Natural killer cell (primary cell): ENCODE results near the gene BTBD7. TPM values are rescaled to one million over a fixed set of nuclear protein-coding genes. Genes with fewer than 3 reads are reported as not detected.
"Not testable (repeated sequence)": the region's sequence is repeated elsewhere in the genome, so short reads cannot be mapped to it uniquely, and the experiment has no call there.

ENCODE experiments used
- ATAC-seq, 3 donors: fragments of 150-1000 bp in 2 of 3; fragments of 200-7000 bp in 1 of 3; cut with Tn5 transposase; 1 replicate in 1 of 3; 2 replicates in 2 of 3; pipeline ENCODE4 v1.10.0; 2021; ENCODE audit warnings: mild to moderate bottlenecking in 2 of 3, moderate library complexity in 2 of 3
- DNase-seq, 2 donors: peaks; one replicate each; pipeline versions ENCODE4 v3.0.0 to v3.0.0-alpha.2; 2013 to 2021; ENCODE audit warnings: mixed read lengths in 1 of 2
- H3K27ac ChIP-seq: one replicate; pipeline ENCODE4 v1.5.1; 2013; ENCODE audit warnings: mild to moderate bottlenecking, low read length
- H3K27me3 ChIP-seq: one replicate; pipeline ENCODE4 v1.6.1; 2013; ENCODE audit warnings: low read length; ENCODE audit not compliant: control insufficient read depth, insufficient read depth
- H3K36me3 ChIP-seq: one replicate; pipeline ENCODE4 v1.6.1; 2013; ENCODE audit warnings: low read length; ENCODE audit not compliant: control insufficient read depth, insufficient read depth
- H3K4me1 ChIP-seq: one replicate; pipeline ENCODE4 v1.6.1; 2013; ENCODE audit warnings: low read length; ENCODE audit not compliant: control insufficient read depth, insufficient read depth
- H3K4me3 ChIP-seq: one replicate; pipeline ENCODE4 v1.5.1; 2013; ENCODE audit warnings: low read length
- H3K9me3 ChIP-seq: one replicate; pipeline ENCODE4 v1.6.1; 2013; ENCODE audit warnings: low read length; ENCODE audit not compliant: control insufficient read depth, insufficient read depth
- H3K27ac Mint-ChIP-seq, 2 donors: one replicate each; pipeline ENCODE4 v1.8.0; 2022; ENCODE audit warnings: mild to moderate bottlenecking in 2 of 2, mixed read lengths in 2 of 2, moderate library complexity in 1 of 2
- H3K27me3 Mint-ChIP-seq, 2 donors: one replicate each; pipeline ENCODE4 v1.8.0; 2022; ENCODE audit warnings: low read depth in 2 of 2, mixed read lengths in 2 of 2
- H3K36me3 Mint-ChIP-seq: one replicate; pipeline ENCODE4 v1.8.0; 2022; ENCODE audit warnings: mixed read lengths
- H3K4me1 Mint-ChIP-seq, 2 donors: one replicate each; pipeline ENCODE4 v1.8.0; 2022; ENCODE audit warnings: mixed read lengths in 2 of 2
- H3K4me3 Mint-ChIP-seq: one replicate; pipeline ENCODE4 v1.8.0; 2022; ENCODE audit warnings: mild to moderate bottlenecking, moderate library complexity, mixed read lengths
- H3K9me3 Mint-ChIP-seq, 2 donors: one replicate each; pipeline ENCODE4 v1.8.0; 2022; ENCODE audit warnings: mixed read lengths in 2 of 2
- WGBS: methylation state at CpG from one replicate; pipeline ENCODE4 v1.1.7; 2013; ENCODE audit warnings: missing lambda C conversion rate; ENCODE audit not compliant: insufficient coverage; 5-methylcytosine and 5-hydroxymethylcytosine counted together
- intact Hi-C: fragments of 100-400 bp; cut with micrococcal nuclease; formaldehyde crosslinking; loops from one replicate; pipeline ENCODE4 v1.14.2; 2022
- total RNA-seq, 4 donors: library from RNA; stranded (reverse); fragments of 120-200 nt in 1 of 4; gene quantifications; one replicate each; pipeline versions ENCODE4 v1.2.3 to v1.2.4, GENCODE V29; 2013 to 2022
- TF ChIP-seq, protein P1 (sequence below): fragments of 200-600 bp; IDR thresholded peaks from one replicate; pipeline ENCODE4 v1.8.0; 2022; ENCODE audit warnings: antibody characterized with exemption

BTBD7 gene
- total RNA-seq, 3 donors from 2014 or later (not counting 1 experiment from before 2014, with no cell fraction given) = 32.6 to 41.4 (median 38.7) TPM

DNA sequence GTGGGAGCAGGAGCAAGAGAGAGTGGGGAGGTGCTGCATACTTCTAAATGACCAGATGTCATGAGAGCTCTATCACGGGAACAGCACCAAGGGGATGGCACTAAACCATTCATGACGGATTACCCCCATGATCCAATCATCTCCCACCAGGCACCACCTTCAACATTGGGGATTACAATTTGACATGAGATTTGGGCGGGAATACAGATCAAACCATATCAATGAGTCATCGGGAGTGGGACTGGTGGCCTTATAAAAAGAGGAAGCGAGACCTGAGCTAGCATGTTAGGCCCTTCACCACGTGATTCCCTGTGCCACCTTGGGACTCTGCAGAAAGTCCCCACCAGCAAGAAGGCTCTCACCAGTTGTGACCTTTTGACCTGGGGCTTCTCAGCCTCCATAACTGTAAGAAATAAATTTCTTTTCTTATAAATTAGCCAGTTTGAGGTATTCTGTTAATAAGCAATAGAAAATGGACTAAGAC is 42.9 kb upstream of the BTBD7 start:
- Histone ChIP-seq H3K36me3 (no peaks in the 10 kb centered on the region), H3K4me1 (peaks cover 4% of the 10 kb centered on the region), H3K9me3 (no peaks in the 10 kb centered on the region), H3K27ac (no peak overlapping the region), H3K27me3 (peaks cover 4% of the 10 kb centered on the region), H3K4me3 (no peak overlapping the region)
- intact Hi-C loops = no loop called here
- Mint-ChIP-seq H3K9me3 (no peaks in the 10 kb centered on the region), H3K36me3 (no peaks in the 10 kb centered on the region), H3K27ac (no peak overlapping the region), H3K27me3 (peaks cover 16 to 46% of the 10 kb centered on the region in 2 donors), H3K4me3 (no peak overlapping the region), H3K4me1 (no peaks in the 10 kb centered on the region)
- ATAC-seq (no peak), DNase-seq (peak in 1 of 2 donors; percentile 5)
- 67% methylated on average over 6 of the region's 6 CpGs for WGBS
- TF ChIP-seq, protein P1, sequence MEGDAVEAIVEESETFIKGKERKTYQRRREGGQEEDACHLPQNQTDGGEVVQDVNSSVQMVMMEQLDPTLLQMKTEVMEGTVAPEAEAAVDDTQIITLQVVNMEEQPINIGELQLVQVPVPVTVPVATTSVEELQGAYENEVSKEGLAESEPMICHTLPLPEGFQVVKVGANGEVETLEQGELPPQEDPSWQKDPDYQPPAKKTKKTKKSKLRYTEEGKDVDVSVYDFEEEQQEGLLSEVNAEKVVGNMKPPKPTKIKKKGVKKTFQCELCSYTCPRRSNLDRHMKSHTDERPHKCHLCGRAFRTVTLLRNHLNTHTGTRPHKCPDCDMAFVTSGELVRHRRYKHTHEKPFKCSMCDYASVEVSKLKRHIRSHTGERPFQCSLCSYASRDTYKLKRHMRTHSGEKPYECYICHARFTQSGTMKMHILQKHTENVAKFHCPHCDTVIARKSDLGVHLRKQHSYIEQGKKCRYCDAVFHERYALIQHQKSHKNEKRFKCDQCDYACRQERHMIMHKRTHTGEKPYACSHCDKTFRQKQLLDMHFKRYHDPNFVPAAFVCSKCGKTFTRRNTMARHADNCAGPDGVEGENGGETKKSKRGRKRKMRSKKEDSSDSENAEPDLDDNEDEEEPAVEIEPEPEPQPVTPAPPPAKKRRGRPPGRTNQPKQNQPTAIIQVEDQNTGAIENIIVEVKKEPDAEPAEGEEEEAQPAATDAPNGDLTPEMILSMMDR = no peak

DNA sequence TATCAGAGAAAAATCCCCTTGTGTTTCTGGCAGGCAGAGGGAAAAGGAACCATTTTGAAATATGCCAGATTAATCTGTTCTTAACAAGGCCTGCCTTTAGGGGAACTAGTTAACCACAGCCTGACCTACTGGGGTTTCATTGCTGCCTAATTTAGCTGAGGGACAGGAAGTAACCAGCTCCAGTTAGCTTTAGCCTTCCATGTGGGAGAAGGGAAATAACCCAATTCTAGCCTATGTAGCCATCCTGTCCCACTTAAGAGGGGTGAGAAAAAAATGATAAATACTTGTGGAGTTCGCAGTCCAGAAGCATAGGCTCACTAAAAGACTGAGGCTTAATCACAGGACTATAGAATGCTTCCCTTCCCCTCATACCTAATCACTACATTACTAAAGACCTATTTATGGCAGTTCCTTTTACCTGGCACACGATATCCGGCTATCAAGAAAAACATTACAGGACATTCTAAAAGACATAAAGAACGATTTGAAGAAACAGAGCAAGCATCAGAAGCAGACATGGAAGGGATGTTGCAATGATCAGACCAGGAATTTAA is 37.0 kb upstream of the BTBD7 start:
- no peaks in the 10 kb centered on the region for H3K36me3 Mint-ChIP-seq
- H3K9me3 Mint-ChIP-seq = no peaks in the 10 kb centered on the region
- peak in 1 of 3 donors; percentile 26 for ATAC-seq

DNA sequence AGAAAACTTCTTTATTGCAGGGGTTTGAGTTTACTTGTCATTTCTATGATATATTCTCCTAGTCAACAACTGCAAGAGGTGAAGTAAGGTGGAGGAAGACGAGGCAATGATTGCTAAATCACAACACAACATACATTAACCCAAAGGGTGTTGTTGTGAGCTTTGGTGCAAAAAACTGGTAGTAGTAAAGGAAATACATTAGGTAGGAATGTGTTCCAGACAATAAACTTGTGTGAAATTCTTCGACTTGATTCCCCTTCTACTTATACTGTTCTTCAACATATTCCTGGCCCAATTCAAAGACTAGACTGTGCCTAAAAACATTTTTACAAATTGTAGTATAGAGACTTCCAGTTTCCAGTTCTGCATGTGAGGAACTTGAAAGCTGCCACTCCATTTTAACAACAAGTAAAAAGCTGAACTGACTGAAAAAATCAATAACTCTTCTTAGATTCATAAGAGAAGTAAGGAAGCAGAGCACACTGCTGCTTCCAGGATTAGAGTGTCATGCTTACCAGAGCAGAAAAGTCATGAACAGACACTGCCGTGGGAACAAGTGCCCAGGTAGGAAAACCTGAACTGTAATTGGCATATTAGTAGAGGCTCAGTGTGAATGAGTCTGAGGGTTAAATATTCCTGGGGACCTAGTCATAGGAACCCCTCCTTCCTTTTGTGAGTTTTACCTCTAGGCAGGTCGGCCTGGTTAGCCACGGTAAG is 36.3 kb upstream of the BTBD7 start:
- Mint-ChIP-seq H3K4me3 (no peak overlapping the region), H3K27me3 (peaks cover 8 to 12% of the 10 kb centered on the region in 2 donors), H3K4me1 (peaks cover 0 to 7% of the 10 kb centered on the region in 2 donors), H3K27ac (no peak overlapping the region), H3K9me3 (no peaks in the 10 kb centered on the region), H3K36me3 (no peaks in the 10 kb centered on the region)
- intact Hi-C loops = no loop called here
- DNase-seq (no peak), ATAC-seq (no peak)
- Histone ChIP-seq H3K4me1 (no peaks in the 10 kb centered on the region), H3K9me3 (no peaks in the 10 kb centered on the region), H3K4me3 (no peak overlapping the region), H3K36me3 (no peaks in the 10 kb centered on the region), H3K27me3 (no peaks in the 10 kb centered on the region), H3K27ac (peak overlapping the region; percentile 62)
- TF ChIP-seq, protein P1 = no peak
- 21% methylated on average over 3 of the region's 5 CpGs for WGBS

More for the DNA sequence above, 37.0 kb upstream of the BTBD7 start:
- Mint-ChIP-seq H3K27ac (no peak overlapping the region), H3K4me3 (no peak overlapping the region), H3K27me3 (peaks cover 6 to 12% of the 10 kb centered on the region in 2 donors), H3K4me1 (peaks cover 0 to 7% of the 10 kb centered on the region in 2 donors)
- no peaks in the 10 kb centered on the region for H3K36me3 ChIP-seq
- no peaks in the 10 kb centered on the region for H3K4me1 ChIP-seq
- DNase-seq = no peak
- TF ChIP-seq, protein P1 = no peak
- H3K27ac ChIP-seq = peak overlapping the region; percentile 62
- no peaks in the 10 kb centered on the region for H3K27me3 ChIP-seq
- 43% methylated on average over 4 of the region's 4 CpGs for WGBS
- intact Hi-C loops = no loop called here
- H3K4me3 ChIP-seq = no peak overlapping the region
- H3K9me3 ChIP-seq = no peaks in the 10 kb centered on the region

DNA sequence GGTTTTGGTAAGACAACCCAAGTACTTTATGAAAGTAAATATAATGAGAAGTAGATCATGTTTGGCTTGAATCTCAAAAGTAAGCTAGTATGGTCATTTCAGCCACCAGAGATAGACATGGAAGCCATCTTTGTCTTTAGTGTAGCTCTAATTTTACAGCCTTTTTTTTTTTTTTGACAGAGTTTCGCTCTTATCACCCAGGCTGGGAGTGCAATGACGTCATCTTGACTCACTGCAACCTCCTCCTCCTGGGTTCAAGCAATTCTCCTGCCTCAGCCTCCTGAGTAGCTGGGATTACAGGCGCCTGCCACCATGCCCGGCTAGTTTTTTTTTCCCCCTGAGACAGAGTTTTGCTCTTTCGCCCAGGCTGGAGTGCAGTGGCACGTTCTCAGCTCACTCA is 22.0 kb upstream of the BTBD7 start:
- H3K4me3 ChIP-seq, intact Hi-C loops, H3K9me3 Mint-ChIP-seq, H3K27ac Mint-ChIP-seq, H3K9me3 ChIP-seq, H3K4me3 Mint-ChIP-seq, H3K27me3 ChIP-seq, H3K4me1 ChIP-seq, H3K4me1 Mint-ChIP-seq, H3K36me3 ChIP-seq, ATAC-seq, H3K36me3 Mint-ChIP-seq, H3K27ac ChIP-seq, DNase-seq: not testable (repeated sequence)
- H3K27me3 Mint-ChIP-seq = peaks cover 11 to 12% of the 10 kb centered on the region in 2 donors
- 92% methylated on average over 6 of the region's 6 CpGs for WGBS
